ENCODE measurements around the gene FYN.

Gene FYN

DNA sequence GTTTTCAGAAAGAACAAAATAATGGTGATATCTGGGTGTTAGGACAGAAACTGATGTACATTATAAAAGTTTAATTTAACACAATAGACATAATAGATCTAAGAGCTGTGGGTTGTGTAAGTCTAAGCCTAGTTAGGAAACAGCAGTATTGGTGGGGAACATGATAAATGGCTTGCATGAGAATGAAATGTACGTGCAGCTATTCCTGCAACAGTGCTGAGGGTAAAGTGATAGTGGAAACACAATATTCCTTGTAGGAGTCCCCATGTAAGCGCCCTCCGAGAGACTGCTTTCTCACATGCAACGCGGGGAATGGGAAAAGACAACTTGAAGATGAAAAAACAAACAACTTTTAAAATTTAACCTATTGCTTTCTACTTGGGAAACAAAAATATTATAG lies 171.0 kb downstream of the FYN start:
- TF ChIP-seq ZFX (IDR thresholded peaks at IDR 0.05): no peak
- TF ChIP-seq, protein P1, sequence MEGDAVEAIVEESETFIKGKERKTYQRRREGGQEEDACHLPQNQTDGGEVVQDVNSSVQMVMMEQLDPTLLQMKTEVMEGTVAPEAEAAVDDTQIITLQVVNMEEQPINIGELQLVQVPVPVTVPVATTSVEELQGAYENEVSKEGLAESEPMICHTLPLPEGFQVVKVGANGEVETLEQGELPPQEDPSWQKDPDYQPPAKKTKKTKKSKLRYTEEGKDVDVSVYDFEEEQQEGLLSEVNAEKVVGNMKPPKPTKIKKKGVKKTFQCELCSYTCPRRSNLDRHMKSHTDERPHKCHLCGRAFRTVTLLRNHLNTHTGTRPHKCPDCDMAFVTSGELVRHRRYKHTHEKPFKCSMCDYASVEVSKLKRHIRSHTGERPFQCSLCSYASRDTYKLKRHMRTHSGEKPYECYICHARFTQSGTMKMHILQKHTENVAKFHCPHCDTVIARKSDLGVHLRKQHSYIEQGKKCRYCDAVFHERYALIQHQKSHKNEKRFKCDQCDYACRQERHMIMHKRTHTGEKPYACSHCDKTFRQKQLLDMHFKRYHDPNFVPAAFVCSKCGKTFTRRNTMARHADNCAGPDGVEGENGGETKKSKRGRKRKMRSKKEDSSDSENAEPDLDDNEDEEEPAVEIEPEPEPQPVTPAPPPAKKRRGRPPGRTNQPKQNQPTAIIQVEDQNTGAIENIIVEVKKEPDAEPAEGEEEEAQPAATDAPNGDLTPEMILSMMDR (conservative IDR thresholded peaks at IDR 0.05): no peak
- no peak overlapping the region for H3K27ac ChIP-seq

DNA sequence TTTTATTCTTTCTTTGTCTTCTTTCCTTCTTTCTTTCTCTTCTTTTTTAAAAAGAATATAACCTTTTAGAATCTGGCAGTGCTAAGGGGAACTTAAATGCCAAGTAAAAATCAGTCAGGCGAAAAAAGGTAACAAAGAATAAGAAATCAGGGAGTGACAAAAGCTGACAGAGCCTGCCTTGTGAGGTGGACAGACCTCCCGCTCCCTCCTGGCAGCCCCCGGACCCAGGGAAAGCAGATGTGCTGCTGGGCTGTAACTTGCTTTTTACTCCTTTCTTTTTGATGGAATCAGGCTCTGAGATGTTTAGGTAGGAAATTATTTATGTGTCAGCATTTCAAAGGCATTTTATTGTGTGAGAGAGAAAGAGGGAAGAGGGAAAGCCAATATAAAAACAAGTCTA lies 172.1 kb downstream of the FYN start:
- TF ChIP-seq, protein P1 (conservative IDR thresholded peaks at IDR 0.05): no peak
- no peak overlapping the region for H3K27ac ChIP-seq

DNA sequence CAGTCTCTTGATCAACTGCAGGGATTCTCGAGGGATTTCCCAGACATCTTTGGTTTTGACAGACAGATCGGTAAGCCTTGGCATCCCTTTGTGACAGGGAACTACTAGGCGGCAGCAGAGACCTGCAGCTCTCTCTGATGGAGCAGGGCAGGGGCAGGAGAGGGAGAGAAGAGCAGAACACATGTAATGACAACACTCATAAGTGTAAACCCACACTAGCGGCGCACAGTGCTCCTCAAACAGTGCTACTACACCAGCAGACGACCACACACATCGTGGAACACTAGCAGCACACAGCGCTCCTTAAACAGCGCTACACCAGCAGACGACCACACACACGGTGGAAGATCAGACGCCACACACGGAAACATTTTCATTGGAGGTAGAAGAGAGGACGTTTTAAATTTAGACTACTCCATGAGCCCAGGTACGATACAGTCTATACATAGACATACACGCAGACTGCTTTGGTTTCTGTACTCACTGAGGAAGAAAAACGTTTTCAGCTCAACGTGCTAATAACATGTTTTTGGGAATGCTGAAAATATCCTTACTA lies 173.0 kb downstream of the FYN start:
- no peak for TF ChIP-seq ZFX (IDR thresholded peaks at IDR 0.05)
- TF ChIP-seq, protein P1 (conservative IDR thresholded peaks at IDR 0.05): no peak
- no peak overlapping the region for H3K27ac ChIP-seq

DNA sequence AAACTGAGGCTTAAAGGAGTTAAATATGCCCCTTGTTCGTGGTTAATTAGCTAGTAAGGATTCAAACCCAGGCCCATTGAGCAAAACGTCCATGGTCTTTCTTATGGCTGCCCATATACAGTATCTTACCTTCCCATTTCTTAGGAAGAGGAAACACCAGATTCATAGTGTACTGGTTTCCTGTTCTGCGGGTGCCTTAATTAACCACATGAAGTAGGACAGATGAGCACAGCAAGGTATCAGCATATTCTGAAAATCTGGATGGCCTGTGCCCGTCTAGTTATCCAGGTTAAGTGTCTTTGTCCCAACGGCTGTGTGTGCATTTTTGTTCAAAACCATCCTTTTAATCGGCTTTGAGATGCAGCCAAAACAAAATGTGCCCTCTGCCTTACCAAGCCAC lies 174.1 kb downstream of the FYN start:
- H3K27ac ChIP-seq: no peak overlapping the region
- TF ChIP-seq ZFX (IDR thresholded peaks at IDR 0.05): no peak
- TF ChIP-seq, protein P1 (conservative IDR thresholded peaks at IDR 0.05): no peak

DNA sequence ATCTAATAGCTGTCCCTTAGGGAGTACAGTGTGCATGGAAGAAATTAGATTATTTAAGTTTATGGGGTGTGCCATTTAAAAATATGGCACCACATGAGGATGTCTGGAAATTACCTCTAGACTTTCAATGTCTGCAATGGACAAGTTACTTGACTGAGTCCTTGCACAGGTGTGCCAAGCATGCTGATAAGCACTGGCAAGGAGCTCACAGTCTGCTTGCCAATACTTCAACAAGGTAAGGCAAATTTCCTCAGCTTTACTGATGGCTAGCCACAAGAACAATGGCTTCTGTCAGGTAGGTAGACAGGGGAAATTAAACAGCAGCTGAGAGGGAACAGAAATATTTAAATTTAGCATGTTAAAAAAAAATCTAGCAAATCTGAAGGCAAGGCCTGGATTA lies 176.4 kb downstream of the FYN start:
- no peak overlapping the region for H3K27ac ChIP-seq
- no peak for TF ChIP-seq ZFX (IDR thresholded peaks at IDR 0.05)
- TF ChIP-seq, protein P1 (conservative IDR thresholded peaks at IDR 0.05): no peak

DNA sequence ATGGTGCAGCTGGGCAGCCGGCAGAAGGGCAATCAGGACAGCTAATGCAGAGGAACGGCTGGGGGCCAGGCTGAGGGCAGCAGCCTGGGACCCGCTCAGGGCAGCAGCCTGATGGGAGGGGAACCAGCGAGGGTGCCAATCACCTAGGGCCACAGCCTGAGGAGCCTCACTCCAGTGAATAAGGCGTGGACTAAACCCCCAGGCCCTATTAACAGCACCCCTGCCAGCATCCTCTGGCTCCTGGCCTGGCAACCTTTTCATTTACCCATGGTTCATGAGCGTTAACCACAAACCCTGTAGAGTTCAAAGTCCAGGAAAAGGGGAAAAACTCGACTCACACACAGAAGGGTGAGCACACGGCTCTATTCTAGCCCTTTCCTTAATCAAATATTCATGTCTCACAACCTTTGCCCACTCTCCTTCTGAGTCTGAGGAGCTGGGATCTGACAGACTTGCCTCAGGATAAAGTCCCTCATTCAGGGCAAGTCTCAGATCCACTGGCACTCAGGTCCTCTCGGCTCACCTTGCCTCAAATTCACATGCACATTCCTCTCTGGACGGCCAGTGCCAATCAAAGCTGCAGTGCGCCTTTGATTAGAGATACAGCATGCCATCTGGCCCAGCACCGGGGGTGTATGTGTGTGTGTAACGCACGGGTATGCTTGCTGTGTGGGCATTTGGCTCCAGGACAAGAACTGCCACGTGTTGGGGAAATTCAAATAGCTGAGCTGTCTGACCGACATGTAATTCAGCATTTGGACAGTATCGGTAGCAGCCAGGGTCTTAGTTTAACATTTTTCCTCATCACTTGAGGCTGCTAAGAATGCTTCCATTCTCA lies 180.7 kb downstream of the FYN start:
- TF ChIP-seq ZFX (IDR thresholded peaks at IDR 0.05): no peak
- TF ChIP-seq, protein P1 (conservative IDR thresholded peaks at IDR 0.05): no peak
- no peak overlapping the region for H3K27ac ChIP-seq

DNA sequence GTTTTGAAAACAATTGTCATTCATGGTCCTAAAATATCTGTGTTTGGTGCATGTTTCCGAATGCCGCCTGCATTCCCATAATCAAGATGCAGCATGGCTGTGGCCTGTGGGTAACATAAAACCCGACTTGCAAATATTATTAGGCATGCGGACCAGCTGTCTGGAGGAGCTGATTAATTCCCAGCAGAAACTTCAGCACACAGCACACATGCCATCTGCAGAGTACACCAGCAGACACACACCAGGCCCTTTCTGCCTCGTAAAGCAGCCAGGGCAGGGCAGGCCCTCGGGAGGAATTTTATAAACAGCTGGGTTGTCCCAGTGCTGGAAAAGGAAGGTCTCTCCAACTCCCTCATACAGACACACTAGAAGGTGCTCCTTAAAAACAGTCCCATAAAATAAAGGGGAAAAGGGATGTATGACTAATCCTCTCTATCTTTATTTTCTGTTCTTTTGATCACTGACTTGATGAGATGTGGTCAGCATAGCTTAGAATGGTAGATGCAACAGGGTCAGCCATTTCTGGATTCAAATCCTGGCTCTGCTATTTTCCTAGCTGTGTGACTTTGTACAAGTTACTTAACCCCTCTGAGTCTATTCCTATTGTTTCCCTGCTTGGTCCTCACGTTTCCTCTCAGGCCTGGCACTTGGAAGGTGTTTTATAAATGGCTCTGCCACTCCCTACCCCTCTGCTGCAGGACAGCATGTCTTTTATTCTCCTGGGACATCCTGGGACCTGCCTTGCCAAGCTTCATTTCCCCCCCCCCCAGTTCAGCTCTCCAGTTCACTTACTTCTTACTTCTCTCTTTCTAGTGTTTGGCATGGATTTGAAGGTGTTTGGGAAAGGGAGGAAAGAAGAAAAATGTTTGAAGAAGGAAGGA lies 181.7 kb downstream of the FYN start:
- no peak overlapping the region for H3K27ac ChIP-seq
- TF ChIP-seq ZFX (IDR thresholded peaks at IDR 0.05): no peak
- TF ChIP-seq, protein P1 (conservative IDR thresholded peaks at IDR 0.05): no peak

Measured in C4-2B (cell line).